ENCODE data around the gene ZNF439. TPM values are rescaled to one million over a fixed set of nuclear protein-coding genes. Genes with fewer than 3 reads are reported as not detected.
"Not testable (repeated sequence)": the region's sequence is repeated elsewhere in the genome, so short reads cannot be mapped to it uniquely, and the experiment has no call there.

The ZNF439 gene
- total and polyA plus RNA-seq, 11 donors = 1.8 to 6.1 (median 4.6) TPM

- H3K36me3 ChIP-seq = peaks cover 0 to 8% (median 0%) of the 10 kb centered on the region in 9 donors
- H3K4me3 ChIP-seq = no peak overlapping the region
- H3K9me3 ChIP-seq = peaks cover 0 to 77% (median 8%) of the 10 kb centered on the region in 12 donors
- no peak for ATAC-seq
- TF ChIP-seq CTCF (IDR thresholded peaks at IDR 0.05) (no peak), POLR2A (IDR thresholded peaks at IDR 0.05) (no peak)
- 96 to 98% (median 97%) methylated on average over 7 of the region's 7 CpGs for WGBS, 4 donors
- no peak for DNase-seq
- intact Hi-C loops (cut with DNase I) = no loop called here
- no peaks in the 10 kb centered on the region for H3K4me1 ChIP-seq
- H3K27me3 ChIP-seq = no peaks in the 10 kb centered on the region
- H3K27ac ChIP-seq = no peak overlapping the region
These were observed 12.2 kb downstream of the ZNF439 start for GRCh38 chr19:11860721-11861120.

GRCh38 chr19:11861301-11861700 lies 12.8 kb downstream of the ZNF439 start:
- intact Hi-C loops (cut with DNase I) = no loop called here
- no peak for TF ChIP-seq CTCF (IDR thresholded peaks at IDR 0.05)
- TF ChIP-seq POLR2A (IDR thresholded peaks at IDR 0.05) = no peak
- no peaks in the 10 kb centered on the region for H3K4me1 ChIP-seq
- no peak for DNase-seq
- no peaks in the 10 kb centered on the region for H3K27me3 ChIP-seq
- H3K9me3 ChIP-seq = peaks cover 0 to 83% (median 8%) of the 10 kb centered on the region in 12 donors
- H3K27ac ChIP-seq = no peak overlapping the region
- ATAC-seq = no peak
- H3K4me3 ChIP-seq = no peak overlapping the region
- WGBS, 4 donors = 89 to 97% (median 93%) methylated on average over 2 of the region's 2 CpGs
- H3K36me3 ChIP-seq = peaks cover 0 to 12% (median 2%) of the 10 kb centered on the region in 9 donors

- H3K27me3 ChIP-seq; ATAC-seq; H3K4me3 ChIP-seq; intact Hi-C loops (cut with DNase I); H3K4me1 ChIP-seq; DNase-seq; H3K27ac ChIP-seq: not testable (repeated sequence)
- Histone ChIP-seq H3K36me3 (peaks cover 5 to 50% (median 28%) of the 10 kb centered on the region in 9 donors), H3K9me3 (peaks cover 5 to 97% (median 44%) of the 10 kb centered on the region in 12 donors)
- 80 to 86% (median 83%) methylated on average over 4 of the region's 4 CpGs for WGBS, 4 donors
These were observed 19.2 kb downstream of the ZNF439 start for GRCh38 chr19:11867766-11868165.

- H3K36me3 ChIP-seq = peaks cover 5 to 50% (median 28%) of the 10 kb centered on the region in 9 donors
These were observed 19.7 kb downstream of the ZNF439 start for GRCh38 chr19:11868188-11868587.

More at GRCh38 chr19:11868188-11868587, 19.7 kb downstream of the ZNF439 start:
- Histone ChIP-seq H3K4me1 (no peaks in the 10 kb centered on the region), H3K4me3 (no peak overlapping the region), H3K27ac (no peak overlapping the region), H3K27me3 (no peaks in the 10 kb centered on the region), H3K9me3 (peaks cover 5 to 93% (median 43%) of the 10 kb centered on the region in 12 donors)
- ATAC-seq (no peak), DNase-seq (no peak)
- intact Hi-C loops (cut with DNase I) = no loop called here
- no peak for TF ChIP-seq CTCF (IDR thresholded peaks at IDR 0.05)
- no peak for TF ChIP-seq POLR2A (IDR thresholded peaks at IDR 0.05)
- 95 to 97% (median 96%) methylated on average over 8 of the region's 8 CpGs for WGBS, 4 donors
